GM19043 (cell line): Measurements from ENCODE around the gene PERM1.
"Not testable (repeated sequence)": the region's sequence is repeated elsewhere in the genome, so short reads cannot be mapped to it uniquely, and the experiment has no call there.

Experiments
- ATAC-seq: cut with Tn5 transposase; IDR thresholded peaks from one replicate; pipeline ENCODE4 v1.9.1; 2021; ENCODE audit warnings: low read depth; ENCODE audit not compliant: unreplicated experiment

Gene PERM1

GRCh38 chr1:998745-998994 lies 16.8 kb upstream of the PERM1 start:
- no peak for ATAC-seq

- no peak for ATAC-seq
These were observed 16.3 kb upstream of the PERM1 start for GRCh38 chr1:997993-998744.

- ATAC-seq: no peak
These were observed 15.8 kb upstream of the PERM1 start for GRCh38 chr1:997713-997992.

GRCh38 chr1:996851-997712 lies 15.2 kb upstream of the PERM1 start:
- ATAC-seq: no peak

GRCh38 chr1:995665-996633 lies 14.1 kb upstream of the PERM1 start:
- no peak for ATAC-seq

DNA sequence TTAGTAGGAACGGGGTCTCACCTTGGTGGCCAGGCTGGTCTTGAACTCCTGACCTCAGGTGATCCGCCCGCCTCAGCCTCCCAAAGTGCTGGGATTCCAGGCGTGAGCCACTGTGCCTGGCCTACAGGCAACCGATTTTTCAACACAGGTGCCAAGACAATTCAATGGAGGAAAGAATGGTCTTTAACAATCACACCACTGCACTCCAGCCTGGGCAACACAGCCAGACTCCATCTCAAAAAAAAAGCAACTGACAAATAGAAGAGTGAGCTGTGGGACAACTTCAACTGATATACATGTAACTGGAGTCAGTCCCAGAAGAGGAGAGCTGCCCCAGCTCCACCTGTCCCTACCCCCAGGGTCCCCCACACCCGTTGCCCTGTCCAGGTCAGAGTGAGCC lies 12.7 kb upstream of the PERM1 start:
- ATAC-seq: not testable (repeated sequence)

DNA sequence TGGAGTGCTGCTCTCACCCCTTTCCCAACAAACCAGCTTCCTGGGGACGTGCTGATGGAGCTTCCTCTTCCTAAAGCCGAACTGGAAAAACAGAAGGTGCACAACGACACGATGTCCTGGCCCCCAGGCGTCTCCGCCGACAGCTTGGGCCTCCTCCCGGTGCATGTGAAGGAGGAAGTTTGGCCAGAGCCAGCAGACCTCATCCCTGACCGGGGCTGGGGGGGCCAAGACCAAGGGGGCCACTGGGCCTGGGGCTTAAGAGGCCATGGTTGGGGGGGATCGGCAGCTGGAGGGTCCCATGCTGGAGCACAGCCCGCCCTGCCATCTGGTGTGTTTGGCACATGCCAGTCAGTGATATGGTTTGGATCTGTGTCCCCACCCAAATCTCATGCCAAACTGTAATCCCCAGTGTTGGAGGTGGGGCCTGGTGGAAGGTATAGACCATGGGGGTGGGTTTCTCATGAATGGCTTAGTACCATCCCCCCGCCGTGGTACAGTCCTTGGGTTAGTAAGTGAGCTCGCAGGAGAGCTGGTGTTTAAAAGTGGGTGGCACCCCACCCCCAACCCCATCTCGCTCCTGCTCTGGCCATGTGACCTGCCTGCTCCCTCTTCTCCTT lies 11.6 kb upstream of the PERM1 start:
- ATAC-seq: no peak

DNA sequence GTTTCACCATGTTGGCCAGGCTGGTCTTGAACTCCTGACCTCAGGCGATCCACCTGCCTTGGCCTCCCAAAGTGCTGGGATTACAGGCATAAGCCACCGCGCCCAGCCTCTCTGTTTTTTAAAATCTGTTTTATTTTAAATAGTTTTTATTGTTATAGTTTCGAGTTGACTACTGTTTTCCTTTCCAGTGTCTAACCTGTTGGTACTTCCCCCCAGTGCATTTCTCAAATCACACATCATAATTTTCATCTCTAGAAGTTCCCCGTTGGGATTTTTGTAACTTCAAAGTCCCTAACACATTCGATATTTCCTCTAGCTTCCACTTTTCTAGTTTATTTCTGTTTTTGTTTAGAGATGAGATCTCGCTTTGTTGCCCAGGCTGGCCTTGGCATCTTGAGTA lies 10.5 kb upstream of the PERM1 start:
- no peak for ATAC-seq

- no peak for ATAC-seq
These were observed 10.0 kb upstream of the PERM1 start for GRCh38 chr1:991895-992294.

DNA sequence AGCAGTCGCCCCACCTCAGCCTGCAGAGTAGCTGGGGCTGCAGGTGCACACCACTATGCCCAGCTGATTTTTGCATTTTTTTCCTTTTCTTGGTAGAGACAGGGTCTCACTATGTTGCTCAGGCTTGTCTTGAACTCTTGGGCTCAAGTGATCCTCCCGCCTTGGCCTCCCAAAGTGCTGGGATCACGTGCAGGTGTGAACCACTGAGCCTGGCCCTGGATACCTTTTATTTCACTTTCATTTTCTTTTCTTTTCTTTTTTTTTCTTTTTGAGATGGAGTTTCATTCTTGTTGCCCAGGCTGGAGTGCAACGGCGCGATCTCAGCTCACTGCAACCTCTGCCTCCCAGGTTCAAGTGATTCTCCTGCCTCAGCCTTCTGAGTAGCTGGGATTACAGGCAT lies 9.4 kb upstream of the PERM1 start:
- ATAC-seq: not testable (repeated sequence)

DNA sequence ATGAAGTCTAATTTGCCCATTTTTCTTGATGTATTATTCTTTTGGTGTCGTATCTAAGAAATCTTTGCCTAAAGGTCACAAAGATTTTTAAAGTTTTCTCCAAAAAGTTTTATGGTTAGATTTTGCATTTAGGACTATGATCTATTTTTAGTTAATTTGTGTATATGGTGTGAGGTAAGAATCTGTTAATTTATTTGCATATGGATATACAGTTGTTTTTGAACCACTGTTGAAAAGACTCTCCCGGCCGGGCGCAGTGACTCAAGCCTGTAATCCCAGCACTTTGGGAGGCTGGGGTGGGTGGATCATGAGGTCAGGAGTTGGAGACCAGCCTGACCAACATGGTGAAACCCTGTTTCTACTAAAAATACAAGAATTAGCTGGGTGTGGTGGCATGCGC lies 6.2 kb upstream of the PERM1 start:
- not testable (repeated sequence) for ATAC-seq

DNA sequence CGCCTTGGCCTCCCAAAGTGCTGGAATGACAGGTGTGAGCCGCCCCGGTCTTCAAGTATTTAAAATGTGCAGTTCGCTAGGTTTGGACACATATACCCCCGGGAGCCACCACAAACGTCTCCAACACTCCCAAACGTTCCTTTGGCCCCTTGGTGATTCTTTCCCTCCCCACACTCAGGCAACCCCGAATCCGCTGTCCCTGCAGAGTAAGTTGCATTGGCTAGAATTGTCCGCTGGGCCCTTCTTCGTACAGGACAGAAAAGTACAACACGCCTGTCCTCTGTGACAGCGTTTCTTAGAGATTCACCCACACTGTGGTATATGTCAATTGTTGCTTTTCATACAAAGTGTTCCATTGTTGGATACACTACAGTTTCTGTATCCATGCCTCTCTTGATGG lies 3.2 kb upstream of the PERM1 start:
- ATAC-seq: no peak

DNA sequence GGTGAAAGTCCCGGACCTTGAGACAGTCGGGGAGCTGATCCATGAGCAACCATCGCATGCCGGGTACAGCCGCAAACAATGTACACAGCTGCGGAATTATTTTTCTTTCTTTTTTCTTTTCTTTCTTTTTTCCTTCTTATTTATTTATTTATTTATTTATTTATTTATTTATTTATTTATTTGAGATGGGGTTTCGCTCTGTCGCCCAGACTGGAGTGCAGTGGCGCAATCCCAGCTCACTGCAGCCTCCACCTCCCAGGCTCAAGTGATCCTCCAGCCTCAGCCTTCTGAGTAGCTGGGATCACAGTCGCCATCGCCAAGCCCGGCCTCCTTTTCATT lies 2.6 kb upstream of the PERM1 start:
- ATAC-seq: no peak

DNA sequence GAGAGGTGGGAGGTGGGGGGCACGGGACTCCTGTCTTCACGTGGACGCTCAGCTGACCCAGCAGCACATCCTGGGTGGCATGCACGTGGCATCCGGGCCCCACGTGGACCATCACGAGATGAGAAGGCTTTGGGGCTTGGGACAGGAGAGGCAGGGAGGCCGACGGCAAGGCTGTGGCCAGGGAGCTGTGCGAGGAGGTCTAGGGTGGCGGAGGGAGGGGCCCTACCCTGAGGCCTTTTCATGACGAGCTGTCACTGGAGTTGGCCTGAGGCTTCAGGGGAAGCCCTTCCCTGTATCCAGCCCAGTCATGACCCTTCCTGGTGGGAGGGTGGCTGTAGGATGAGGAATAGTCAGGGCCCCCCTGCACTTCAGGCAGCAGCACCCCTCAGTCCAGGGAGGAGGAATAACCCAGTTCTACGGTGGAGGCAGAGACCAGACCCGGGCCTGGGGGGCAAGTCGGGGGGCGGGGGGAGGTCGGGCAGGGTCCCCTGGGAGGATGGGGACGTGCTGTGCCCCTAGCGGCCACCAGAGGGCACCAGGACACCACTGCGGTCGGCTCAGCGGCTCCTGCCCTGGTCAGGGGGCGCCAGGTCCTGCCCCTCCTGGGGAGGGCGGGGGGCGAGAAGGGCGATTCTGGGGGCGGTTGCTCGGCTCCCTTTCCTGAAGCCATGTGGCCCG lies 2.0 kb upstream of the PERM1 start:
- peak; percentile 51 for ATAC-seq

DNA sequence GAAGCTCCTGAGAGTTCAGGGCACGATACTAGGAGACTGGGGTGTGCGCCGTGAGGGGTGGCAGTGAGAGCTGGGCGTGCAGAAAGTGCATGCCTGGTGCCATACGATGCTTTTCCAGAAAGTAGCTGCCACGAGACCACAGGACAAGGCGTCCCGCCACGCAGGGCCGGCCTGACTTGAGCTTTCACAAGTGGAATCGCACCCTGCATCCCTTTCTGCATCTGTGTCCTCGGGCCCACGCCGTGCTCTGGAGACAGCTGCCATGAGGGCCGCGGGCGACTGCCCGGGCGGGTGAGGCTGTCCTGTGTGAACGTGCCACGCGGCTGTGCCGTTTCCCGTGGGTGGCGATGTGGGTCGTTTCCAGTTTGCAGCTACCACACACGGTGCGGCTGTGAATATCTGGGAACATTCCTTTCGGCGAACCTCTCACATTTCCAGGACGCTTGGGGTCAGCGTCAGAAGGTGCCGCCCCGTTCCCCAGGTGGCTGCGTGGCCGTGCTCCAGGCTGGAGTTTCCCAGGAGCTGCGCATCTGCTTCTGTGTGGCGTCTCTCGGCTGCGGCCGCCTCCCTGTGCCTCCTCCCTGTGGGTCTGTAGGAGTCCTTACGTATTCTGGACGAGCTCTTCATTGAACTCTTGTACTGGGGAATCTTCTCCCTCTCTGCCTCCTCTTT lies 1.0 kb upstream of the PERM1 start:
- ATAC-seq: no peak

- ATAC-seq: no peak
These were observed 370 bp downstream of the PERM1 start for GRCh38 chr1:981491-981954.

GRCh38 chr1:980602-981395 lies 1.1 kb downstream of the PERM1 start:
- no peak for ATAC-seq

- ATAC-seq: no peak
These were observed 1.7 kb downstream of the PERM1 start for GRCh38 chr1:980137-980571.

- no peak for ATAC-seq
These were observed 2.2 kb downstream of the PERM1 start for GRCh38 chr1:979744-980072.
